H7 (cell line): ENCODE results near the gene KATNB1. TPM values are rescaled to one million over a fixed set of nuclear protein-coding genes. Genes with fewer than 3 reads are reported as not detected.
"Not testable (repeated sequence)": the region's sequence is repeated elsewhere in the genome, so short reads cannot be mapped to it uniquely, and the experiment has no call there.

Experiments used
- DNase-seq: peaks from one replicate; pipeline ENCODE4 v3.0.0; 2012
- H3K27me3 ChIP-seq: 2 replicates; pipeline ENCODE4 v1.6.0; 2011; ENCODE audit warnings: mild to moderate bottlenecking, low read length; ENCODE audit not compliant: control insufficient read depth, insufficient read depth
- H3K36me3 ChIP-seq: replicated peaks from 2 replicates; pipeline ENCODE4 v1.5.1; 2011; ENCODE audit warnings: low read length; ENCODE audit not compliant: control insufficient read depth, insufficient read depth
- H3K4me3 ChIP-seq: 2 replicates; pipeline ENCODE4 v1.5.1; 2011; ENCODE audit warnings: low read depth, mild to moderate bottlenecking, control low read depth, low read length, moderate library complexity; ENCODE audit not compliant: insufficient read depth
- total RNA-seq: library from RNA; depleted of rRNA; stranded (reverse); fragments of >200 nt; shearing (Covaris generic); gene quantifications from 2 replicates; pipeline ENCODE4 v1.2.3, GENCODE V29; 2014

KATNB1 gene
- total RNA-seq, 1 experiment from 2014 or later, result 80.6 TPM

GRCh38 chr16:57785924-57786323 is 50.4 kb downstream of the KATNB1 start:
- DNase-seq, result no peak
- Histone ChIP-seq H3K36me3 (no peaks in the 10 kb centered on the region), H3K4me3 (no peak overlapping the region), H3K27me3 (no peaks in the 10 kb centered on the region)

- no peaks in the 10 kb centered on the region for H3K36me3 ChIP-seq
- no peak overlapping the region for H3K4me3 ChIP-seq
- DNase-seq, result no peak
- no peaks in the 10 kb centered on the region for H3K27me3 ChIP-seq
These were observed 51.3 kb downstream of the KATNB1 start for GRCh38 chr16:57786632-57787518.

GRCh38 chr16:57787519-57787905 is 51.9 kb downstream of the KATNB1 start:
- Histone ChIP-seq H3K4me3 (no peak overlapping the region), H3K36me3 (no peaks in the 10 kb centered on the region), H3K27me3 (no peaks in the 10 kb centered on the region)
- no peak for DNase-seq

- no peak overlapping the region for H3K4me3 ChIP-seq
- H3K36me3 ChIP-seq, result no peaks in the 10 kb centered on the region
- no peak for DNase-seq
These were observed 52.8 kb downstream of the KATNB1 start for GRCh38 chr16:57788252-57788841.

GRCh38 chr16:57788951-57789350 is 53.4 kb downstream of the KATNB1 start:
- Histone ChIP-seq H3K27me3 (no peaks in the 10 kb centered on the region), H3K36me3 (no peaks in the 10 kb centered on the region), H3K4me3 (no peak overlapping the region)
- no peak for DNase-seq

More at GRCh38 chr16:57788252-57788841, 52.8 kb downstream of the KATNB1 start:
- no peaks in the 10 kb centered on the region for H3K27me3 ChIP-seq

GRCh38 chr16:57791195-57791892 is 55.8 kb downstream of the KATNB1 start:
- Histone ChIP-seq H3K36me3 (no peaks in the 10 kb centered on the region), H3K27me3 (no peaks in the 10 kb centered on the region), H3K4me3 (no peak overlapping the region)
- DNase-seq, result no peak

DNA sequence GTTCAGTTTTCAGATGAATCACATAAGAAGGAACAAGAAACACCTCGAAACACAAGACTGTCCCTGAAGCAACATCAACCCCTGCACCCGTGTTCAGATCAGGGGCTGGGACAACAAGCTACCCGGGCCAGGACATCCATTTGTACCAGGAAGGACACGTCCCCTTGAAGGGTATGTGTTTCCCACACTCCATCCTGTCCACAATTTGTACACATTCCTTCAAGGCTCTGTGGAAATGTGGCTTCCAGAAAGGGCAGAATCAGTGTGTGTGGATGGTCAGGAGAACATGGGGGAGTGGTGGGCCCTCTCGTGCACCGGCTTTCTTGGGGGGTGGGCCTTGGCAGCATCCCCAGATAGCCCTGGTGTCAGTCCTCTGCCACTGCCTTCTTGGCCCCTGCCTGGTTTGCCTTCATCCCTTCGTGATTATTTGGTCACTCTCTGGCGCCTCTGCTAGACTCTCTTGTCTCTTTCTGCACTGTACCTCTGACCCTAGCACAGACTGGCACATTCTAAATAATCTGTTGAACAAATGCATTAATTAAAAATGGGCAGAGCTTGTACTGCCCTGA is 56.4 kb downstream of the KATNB1 start:
- no peaks in the 10 kb centered on the region for H3K36me3 ChIP-seq
- H3K27me3 ChIP-seq, result no peaks in the 10 kb centered on the region
- DNase-seq, result no peak
- H3K4me3 ChIP-seq, result no peak overlapping the region

DNA sequence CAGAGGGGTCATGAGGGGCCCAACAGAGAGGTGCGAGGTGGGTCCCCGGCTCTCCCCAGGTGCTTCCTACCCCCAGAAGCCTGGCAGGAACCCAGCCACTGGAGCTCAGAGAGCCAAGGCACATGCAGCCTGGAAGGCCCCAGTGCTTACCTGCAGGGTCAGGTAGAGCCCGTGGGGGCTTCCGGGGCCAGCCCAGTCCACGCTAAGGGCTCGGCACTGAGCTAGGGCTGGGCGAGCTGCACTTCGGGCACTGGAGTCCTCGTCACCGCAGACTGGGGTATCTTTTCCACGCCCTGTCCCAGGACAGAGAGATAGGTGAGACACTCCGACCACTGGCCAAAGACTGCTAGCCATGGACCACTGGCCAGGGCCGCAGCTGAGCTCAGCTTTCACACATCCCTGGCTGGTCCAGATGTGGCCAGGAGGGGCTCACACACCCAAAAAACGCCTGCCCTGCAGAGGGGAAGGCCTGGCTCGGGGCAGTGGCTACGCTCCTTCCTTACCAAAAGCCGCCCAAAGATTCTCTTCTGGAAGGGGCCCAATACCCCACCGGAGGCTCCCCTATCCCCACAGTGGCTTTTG is 59.4 kb downstream of the KATNB1 start:
- H3K36me3 ChIP-seq, result no peaks in the 10 kb centered on the region
- no peak overlapping the region for H3K4me3 ChIP-seq
- peak; percentile 75 for DNase-seq
- H3K27me3 ChIP-seq, result no peaks in the 10 kb centered on the region; the same call in 1 of the 2 replicates

DNA sequence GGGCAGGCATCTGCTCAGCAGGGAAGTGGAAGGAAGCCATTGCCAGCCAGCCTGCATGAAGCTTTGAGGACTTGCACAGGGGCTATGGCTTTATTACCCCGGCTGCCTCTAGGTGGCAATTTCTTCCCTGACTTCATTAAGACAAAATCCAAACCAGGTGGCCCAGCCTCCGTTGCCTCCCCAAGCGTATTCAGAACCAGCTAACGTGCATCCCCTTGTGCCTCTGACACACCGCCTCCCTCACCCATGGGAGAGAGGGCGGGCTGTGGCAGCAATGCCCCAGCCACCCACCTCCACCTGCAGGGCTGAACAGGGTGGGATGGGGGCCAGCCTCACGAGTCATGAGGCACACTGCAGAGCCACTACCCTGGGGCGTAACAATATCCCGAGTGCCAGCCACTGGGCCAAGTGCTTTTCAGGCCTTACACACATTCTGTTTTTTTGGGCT is 59.9 kb downstream of the KATNB1 start:
- Histone ChIP-seq H3K36me3 (no peaks in the 10 kb centered on the region), H3K4me3 (no peak overlapping the region), H3K27me3 (no peaks in the 10 kb centered on the region; the same call in 1 of the 2 replicates)
- peak; percentile 90 for DNase-seq

DNA sequence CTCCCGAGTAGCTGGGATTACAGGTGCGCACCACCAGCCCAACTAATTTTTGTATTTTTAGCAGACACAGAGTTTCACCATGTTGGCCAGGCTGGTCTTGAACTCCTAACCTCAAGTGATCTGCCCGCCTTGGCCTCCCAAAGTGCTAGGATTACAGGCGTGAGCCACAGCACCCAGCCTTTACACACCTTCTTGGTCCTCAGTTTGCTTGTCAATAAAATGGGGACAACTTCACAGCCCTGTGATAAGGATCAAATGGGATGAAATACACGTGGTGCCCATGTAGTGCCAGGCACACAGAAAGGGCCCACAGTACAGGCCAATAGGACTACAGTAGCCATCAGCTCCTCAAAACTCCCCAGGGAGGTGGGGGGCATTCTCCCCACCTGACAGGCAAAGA is 60.4 kb downstream of the KATNB1 start:
- H3K27me3 ChIP-seq, DNase-seq, H3K4me3 ChIP-seq, H3K36me3 ChIP-seq: not testable (repeated sequence)

GRCh38 chr16:57797216-57797525 is 61.6 kb downstream of the KATNB1 start:
- H3K27me3 ChIP-seq, result no peaks in the 10 kb centered on the region; the same call in 1 of the 2 replicates
- H3K36me3 ChIP-seq, result no peaks in the 10 kb centered on the region
- DNase-seq, result no peak
- H3K4me3 ChIP-seq, result no peak overlapping the region

DNA sequence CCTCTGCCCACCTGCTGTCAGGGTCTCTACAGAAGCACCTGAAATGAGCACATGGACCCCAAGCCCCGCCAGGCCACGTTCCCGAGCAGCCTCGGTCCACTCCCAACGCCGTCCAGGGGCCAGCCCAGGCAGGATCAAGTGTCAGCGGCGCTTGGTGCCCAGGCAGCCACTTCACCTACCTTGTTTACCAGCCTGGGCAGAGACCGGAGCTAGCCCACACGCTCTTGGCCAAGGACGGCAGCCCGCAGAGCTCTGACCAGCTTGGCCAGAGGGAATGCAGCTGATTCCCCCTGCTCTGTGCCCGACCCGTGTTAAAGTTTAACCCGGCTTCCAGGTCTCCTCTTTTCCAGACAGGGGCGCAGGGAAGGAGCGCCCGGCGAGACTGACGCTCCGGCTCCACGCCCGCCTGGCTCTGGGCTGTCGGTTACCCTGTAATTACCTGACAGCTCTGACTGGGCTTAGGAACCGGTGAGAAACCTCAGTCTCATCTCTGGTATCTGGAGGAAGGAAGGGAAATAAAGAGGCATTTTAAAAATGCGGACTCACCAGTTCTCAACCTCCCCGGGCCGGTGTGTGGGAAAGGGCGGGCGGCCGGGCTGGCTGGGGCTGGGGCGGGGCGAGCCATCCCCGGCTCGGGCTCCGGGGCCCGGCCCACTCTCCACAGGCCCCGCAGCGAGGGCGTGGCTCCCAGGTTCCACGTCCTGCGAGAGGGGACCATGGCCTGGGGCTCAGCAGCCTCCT is 62.1 kb downstream of the KATNB1 start:
- H3K36me3 ChIP-seq, result no peaks in the 10 kb centered on the region
- no peak overlapping the region for H3K4me3 ChIP-seq
- H3K27me3 ChIP-seq, result no peaks in the 10 kb centered on the region; the same call in 1 of the 2 replicates
- DNase-seq, result peak; percentile 92

DNA sequence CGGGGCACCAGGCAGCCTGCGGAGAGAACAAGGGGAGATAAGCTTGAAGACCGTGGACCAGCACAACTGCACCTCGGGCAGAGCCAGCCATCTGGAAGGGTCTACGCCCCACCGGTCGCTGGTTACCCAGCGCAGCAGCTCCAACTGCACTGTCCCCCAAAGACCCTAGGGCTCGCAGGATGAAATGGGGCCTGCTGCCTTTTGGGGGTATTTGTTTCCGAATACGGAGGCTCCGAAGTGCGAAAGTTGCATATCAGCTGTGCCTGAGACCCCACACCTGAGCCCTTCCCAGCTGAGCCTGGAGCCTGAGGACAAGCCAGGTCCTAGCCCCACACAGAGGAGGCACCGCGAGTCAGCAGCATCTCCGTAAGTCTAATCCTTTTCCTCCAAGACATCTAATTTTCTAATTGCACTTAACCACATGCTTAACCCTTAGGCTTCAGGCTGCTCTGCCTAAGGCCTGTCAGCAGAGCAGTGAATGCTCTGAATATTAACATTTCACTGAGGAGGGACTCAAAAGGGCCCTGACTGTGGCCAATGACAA is 62.8 kb downstream of the KATNB1 start:
- Histone ChIP-seq H3K4me3 (no peak overlapping the region), H3K36me3 (no peaks in the 10 kb centered on the region), H3K27me3 (no peaks in the 10 kb centered on the region; the same call in 1 of the 2 replicates)
- DNase-seq, result no peak
